ENCODE data around the gene PRR35.

PRR35 gene

DNA sequence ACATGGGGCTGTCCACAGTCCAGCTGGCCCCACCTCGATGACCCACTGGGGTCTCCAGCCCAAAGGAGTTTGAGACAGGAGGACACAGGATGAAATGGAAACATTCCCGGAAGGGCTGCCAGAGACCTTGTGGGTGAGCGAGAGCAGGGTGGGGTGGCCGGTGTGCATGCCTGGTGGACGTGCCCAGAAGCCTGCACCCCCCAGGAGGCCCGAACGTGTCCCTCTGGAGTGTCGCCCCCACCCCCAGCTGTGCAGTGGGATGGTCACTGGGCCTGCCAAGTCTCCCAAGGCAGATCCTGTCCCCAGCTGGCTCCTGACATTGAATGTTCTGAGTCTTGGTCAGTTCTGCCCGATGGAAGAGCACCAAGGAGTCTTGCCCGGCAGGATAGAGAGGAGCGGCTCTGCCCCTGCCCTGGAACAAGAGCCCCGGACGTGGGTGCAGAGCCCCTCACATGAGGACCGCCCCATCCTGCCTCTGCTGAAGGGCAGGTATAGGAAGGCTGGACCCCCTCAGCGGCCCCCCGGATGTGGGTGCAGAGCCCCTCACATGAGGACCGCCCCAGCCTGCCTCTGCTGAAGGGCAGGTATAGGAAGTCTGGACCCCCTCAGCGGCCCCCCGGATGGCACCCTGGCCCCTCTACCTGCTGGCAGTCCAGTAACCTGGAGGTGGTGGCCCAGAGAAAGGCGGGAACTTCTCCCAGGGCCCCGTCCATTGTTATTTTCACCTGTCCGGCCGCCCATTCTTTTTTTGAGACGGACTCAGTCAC lies 35.7 kb upstream of the PRR35 start:
- peak overlapping the region; percentile 91 for H3K27ac ChIP-seq (ENCODE audit: poor library complexity, severe bottlenecking)
- H3K27me3 ChIP-seq (ENCODE audit: insufficient read depth, poor library complexity, severe bottlenecking), result no peaks in the 10 kb centered on the region
- H3K9me3 ChIP-seq (ENCODE audit: severe bottlenecking), result no peaks in the 10 kb centered on the region
- TF ChIP-seq CTCF (IDR thresholded peaks at IDR 0.05; ENCODE audit: poor library complexity, severe bottlenecking), result no peak
- H3K36me3 ChIP-seq (ENCODE audit: low read depth), result peaks cover 11% of the 10 kb centered on the region
- peaks cover 13% of the 10 kb centered on the region for H3K4me1 ChIP-seq (ENCODE audit: insufficient read depth, poor library complexity, severe bottlenecking)
- DNase-seq (ENCODE audit: low spot score) (no peak), ATAC-seq (ENCODE audit: low read depth) (no peak)
- H3K4me3 ChIP-seq (ENCODE audit: severe bottlenecking), result no peak overlapping the region

DNA sequence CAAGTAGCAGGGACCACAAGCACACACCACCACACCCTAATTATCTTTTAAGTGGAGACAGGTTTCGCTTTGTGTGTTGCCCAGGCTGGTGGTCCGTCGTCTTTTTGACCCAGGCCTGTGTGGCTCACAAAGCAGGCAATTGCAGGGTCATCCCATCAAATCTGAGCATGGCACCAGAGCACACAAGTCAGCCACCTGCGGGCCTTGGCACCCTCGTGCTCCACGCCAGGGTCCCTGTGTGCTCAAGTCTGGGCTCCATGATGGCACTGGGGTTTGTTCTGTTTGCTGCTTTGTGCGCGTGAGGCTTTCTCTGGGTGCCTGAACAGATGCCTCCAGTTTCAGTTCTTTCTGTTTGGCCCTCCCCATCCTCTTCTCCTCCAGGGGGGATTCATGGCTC lies 35.1 kb upstream of the PRR35 start:
- no peaks in the 10 kb centered on the region for H3K9me3 ChIP-seq (ENCODE audit: severe bottlenecking)
- no peaks in the 10 kb centered on the region for H3K27me3 ChIP-seq (ENCODE audit: insufficient read depth, poor library complexity, severe bottlenecking)
- H3K27ac ChIP-seq (ENCODE audit: poor library complexity, severe bottlenecking), result peak overlapping the region; percentile 91
- TF ChIP-seq CTCF (IDR thresholded peaks at IDR 0.05; ENCODE audit: poor library complexity, severe bottlenecking), result no peak
- no peak overlapping the region for H3K4me3 ChIP-seq (ENCODE audit: severe bottlenecking)
- H3K36me3 ChIP-seq (ENCODE audit: low read depth), result peaks cover 13% of the 10 kb centered on the region
- DNase-seq (ENCODE audit: low spot score) (no peak), ATAC-seq (ENCODE audit: low read depth) (no peak)
- H3K4me1 ChIP-seq (ENCODE audit: insufficient read depth, poor library complexity, severe bottlenecking), result peaks cover 13% of the 10 kb centered on the region

GRCh38 chr16:525520-526180 lies 34.5 kb upstream of the PRR35 start:
- Histone ChIP-seq H3K36me3 (ENCODE audit: low read depth) (peaks cover 9% of the 10 kb centered on the region), H3K4me3 (ENCODE audit: severe bottlenecking) (peak overlapping the region; percentile 62), H3K9me3 (ENCODE audit: severe bottlenecking) (no peaks in the 10 kb centered on the region), H3K27me3 (ENCODE audit: insufficient read depth, poor library complexity, severe bottlenecking) (no peaks in the 10 kb centered on the region), H3K27ac (ENCODE audit: poor library complexity, severe bottlenecking) (peak overlapping the region; percentile 91), H3K4me1 (ENCODE audit: insufficient read depth, poor library complexity, severe bottlenecking) (peaks cover 13% of the 10 kb centered on the region)
- DNase-seq (ENCODE audit: low spot score) (no peak), ATAC-seq (ENCODE audit: low read depth) (peak; percentile 55)
- peak; percentile 38 for TF ChIP-seq CTCF (IDR thresholded peaks at IDR 0.05; ENCODE audit: poor library complexity, severe bottlenecking)

- H3K27me3 ChIP-seq (ENCODE audit: insufficient read depth, poor library complexity, severe bottlenecking), result no peaks in the 10 kb centered on the region
- peak overlapping the region; percentile 91 for H3K27ac ChIP-seq (ENCODE audit: poor library complexity, severe bottlenecking)
- DNase-seq (ENCODE audit: low spot score), result no peak
- ATAC-seq (ENCODE audit: low read depth), result peak; percentile 1; the same call in 2 of the 3 replicates
- H3K36me3 ChIP-seq (ENCODE audit: low read depth), result peaks cover 9% of the 10 kb centered on the region
- TF ChIP-seq CTCF (IDR thresholded peaks at IDR 0.05; ENCODE audit: poor library complexity, severe bottlenecking), result no peak
- peaks cover 13% of the 10 kb centered on the region for H3K4me1 ChIP-seq (ENCODE audit: insufficient read depth, poor library complexity, severe bottlenecking)
- peak overlapping the region; percentile 62 for H3K4me3 ChIP-seq (ENCODE audit: severe bottlenecking)
- no peaks in the 10 kb centered on the region for H3K9me3 ChIP-seq (ENCODE audit: severe bottlenecking)
Observed at GRCh38 chr16:526181-527014, 33.8 kb upstream of the PRR35 start.
